Fibroblast of mammary gland (primary cell): ENCODE measurements around the gene MYO1E.
"Not testable (repeated sequence)": the region's sequence is repeated elsewhere in the genome, so short reads cannot be mapped to it uniquely, and the experiment has no call there.

ENCODE experiments used
- DNase-seq: peaks from one replicate; pipeline ENCODE4 v3.0.0-alpha.2; 2010; ENCODE audit warnings: low read depth
- H3K4me3 ChIP-seq: 2 replicates; pipeline ENCODE4 v1.5.1; 2011; ENCODE audit warnings: low read depth, mild to moderate bottlenecking, low read length, moderate library complexity; ENCODE audit not compliant: control insufficient read depth
- TF ChIP-seq, protein P1 (sequence below): conservative IDR thresholded peaks from 2 replicates; pipeline ENCODE4 v1.5.1; 2011; ENCODE audit warnings: low read depth, low read length, inconsistent platforms; ENCODE audit not compliant: control insufficient read depth, insufficient read depth

Gene MYO1E

GRCh38 chr15:59289574-59289973 lies 83.1 kb downstream of the MYO1E start:
- TF ChIP-seq, protein P1, sequence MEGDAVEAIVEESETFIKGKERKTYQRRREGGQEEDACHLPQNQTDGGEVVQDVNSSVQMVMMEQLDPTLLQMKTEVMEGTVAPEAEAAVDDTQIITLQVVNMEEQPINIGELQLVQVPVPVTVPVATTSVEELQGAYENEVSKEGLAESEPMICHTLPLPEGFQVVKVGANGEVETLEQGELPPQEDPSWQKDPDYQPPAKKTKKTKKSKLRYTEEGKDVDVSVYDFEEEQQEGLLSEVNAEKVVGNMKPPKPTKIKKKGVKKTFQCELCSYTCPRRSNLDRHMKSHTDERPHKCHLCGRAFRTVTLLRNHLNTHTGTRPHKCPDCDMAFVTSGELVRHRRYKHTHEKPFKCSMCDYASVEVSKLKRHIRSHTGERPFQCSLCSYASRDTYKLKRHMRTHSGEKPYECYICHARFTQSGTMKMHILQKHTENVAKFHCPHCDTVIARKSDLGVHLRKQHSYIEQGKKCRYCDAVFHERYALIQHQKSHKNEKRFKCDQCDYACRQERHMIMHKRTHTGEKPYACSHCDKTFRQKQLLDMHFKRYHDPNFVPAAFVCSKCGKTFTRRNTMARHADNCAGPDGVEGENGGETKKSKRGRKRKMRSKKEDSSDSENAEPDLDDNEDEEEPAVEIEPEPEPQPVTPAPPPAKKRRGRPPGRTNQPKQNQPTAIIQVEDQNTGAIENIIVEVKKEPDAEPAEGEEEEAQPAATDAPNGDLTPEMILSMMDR = no peak
- no peak for DNase-seq
- H3K4me3 ChIP-seq = no peak overlapping the region

GRCh38 chr15:59283717-59284391 lies 88.8 kb downstream of the MYO1E start:
- TF ChIP-seq, protein P1 = no peak
- DNase-seq = no peak
- no peak overlapping the region for H3K4me3 ChIP-seq

DNA sequence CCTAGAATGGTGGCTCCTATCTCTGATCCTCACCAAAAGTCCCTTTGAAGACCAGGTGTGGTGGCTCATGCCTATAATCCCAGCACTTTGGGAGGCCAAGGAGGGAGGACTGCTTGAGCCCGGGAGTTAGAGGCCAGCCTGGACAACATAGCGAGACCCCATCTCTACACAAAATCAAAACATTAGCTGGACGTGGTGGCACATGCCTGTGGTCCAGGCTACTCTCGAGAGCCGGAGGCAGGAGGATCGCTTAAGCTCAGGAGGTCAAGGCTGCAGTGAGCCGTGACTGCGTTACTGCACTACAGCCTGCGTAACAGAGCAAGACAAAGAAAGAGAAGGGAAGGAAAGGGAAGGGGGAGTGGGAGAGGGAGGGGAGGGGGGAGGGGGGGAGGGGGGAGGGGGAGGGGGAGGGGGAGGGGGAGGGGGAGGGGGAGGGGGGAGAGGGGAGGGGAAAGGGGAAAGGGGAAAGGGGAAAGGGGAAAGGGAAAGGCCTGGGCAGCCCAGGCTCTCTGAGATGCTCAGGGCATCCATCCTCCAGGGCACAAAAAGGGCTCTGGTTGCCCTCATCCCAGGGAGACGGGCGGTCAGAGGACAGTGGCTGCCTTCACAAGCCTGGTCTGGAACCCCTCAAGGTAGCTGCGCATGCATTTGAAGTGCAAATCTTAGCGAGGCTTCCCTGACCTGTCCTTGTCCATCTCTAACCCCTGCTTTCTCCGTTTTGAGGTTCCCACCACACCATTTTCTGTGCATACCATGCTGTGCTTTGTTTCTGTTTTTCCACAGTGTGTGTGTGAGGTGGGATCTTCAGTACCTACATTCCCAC lies 89.9 kb downstream of the MYO1E start:
- no peak overlapping the region for H3K4me3 ChIP-seq
- TF ChIP-seq, protein P1 = no peak
- DNase-seq = no peak

DNA sequence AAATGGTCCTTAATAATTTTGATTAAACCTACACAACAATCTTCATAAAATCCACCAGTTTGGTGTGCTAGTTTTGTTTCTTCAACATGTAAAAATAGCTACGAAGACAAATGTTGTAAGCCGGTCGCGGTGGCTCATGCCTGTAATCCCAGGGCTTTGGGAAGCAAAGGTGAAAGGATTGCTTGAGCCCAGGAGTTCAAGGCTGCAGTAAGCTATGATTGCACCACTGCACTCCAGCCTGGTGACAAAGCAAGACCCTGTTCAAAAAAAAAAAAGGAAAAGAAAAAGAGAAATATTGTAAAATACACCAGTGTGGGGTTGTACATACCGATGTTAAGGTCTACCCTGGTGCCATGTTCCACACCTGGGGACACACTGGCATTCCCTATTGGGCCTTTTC lies 91.0 kb downstream of the MYO1E start:
- DNase-seq = no peak
- H3K4me3 ChIP-seq = no peak overlapping the region
- TF ChIP-seq, protein P1 = no peak

DNA sequence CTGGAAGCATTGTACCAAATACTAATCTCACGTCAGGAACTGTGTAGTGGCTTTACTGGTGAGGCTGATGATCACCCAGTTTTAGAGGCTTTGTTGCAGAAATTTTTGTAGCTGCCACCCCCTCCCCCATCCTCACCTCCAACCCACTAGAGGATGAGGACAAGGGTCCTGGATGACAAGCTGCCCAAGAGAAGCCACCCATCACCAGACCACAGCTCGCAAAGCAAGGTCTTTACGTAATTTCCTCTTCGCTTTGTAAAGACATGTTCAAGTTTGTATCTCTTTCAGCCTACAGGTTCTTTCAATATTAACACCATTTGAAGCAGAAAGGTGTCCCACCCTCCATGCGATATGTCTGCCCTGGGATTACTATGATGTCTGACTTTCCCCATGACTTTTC lies 91.8 kb downstream of the MYO1E start:
- no peak for DNase-seq
- H3K4me3 ChIP-seq = no peak overlapping the region
- TF ChIP-seq, protein P1 = no peak

DNA sequence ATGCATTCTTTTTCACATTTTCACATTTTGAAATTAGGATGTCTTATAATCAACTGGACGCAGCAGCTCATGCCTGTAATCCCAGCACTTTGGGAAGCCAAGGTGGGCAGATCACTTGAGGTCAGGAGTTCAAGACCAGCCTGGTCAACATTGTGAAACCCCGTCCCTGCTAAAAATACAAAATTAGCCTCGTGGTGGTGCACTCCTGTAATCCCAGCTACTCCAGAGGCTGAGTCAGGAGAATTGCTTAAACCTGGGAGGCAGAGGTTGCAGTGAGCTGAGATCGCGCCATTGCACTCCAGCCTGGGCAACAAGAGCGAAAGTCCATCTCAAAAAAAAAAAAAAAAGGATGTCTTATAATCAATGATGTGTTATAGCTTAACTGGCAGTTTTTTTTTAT lies 92.4 kb downstream of the MYO1E start:
- peak; percentile 25 for DNase-seq
- H3K4me3 ChIP-seq = not testable (repeated sequence)

DNA sequence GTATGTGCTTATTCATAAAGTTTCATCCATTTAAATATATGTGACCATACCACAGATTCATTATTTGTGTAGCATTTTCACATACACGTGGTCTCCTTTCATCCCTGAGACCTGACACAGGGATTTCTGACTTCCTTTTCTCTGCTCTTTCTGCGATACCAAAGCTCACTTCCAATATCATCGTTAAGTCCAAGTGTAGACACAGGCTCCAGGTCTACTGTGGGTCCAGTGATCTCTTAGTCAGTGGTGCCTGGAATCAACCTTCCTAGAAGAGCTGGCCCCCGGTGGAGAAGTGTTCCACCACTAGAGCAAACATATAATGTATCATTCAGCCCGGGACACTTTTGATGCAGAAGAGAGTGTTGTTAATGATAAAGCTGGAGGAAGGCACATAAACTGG lies 93.6 kb downstream of the MYO1E start:
- TF ChIP-seq, protein P1 = no peak
- H3K4me3 ChIP-seq = no peak overlapping the region
- no peak for DNase-seq
